22Rv1 (cell line): Measurements from ENCODE around the gene CRAMP1.
A peak's percentile ranks its signal among the peaks of the same experiment; 100 is the strongest.

Experiments
- H3K27ac ChIP-seq: fragments of 450-650 bp; 2 replicates; pipeline ENCODE4 v1.5.1; 2017
- CTCF ChIP-seq: fragments of 450-650 bp; IDR thresholded peaks from 2 replicates; pipeline ENCODE4 v1.5.1; 2017; ENCODE audit warnings: mild to moderate bottlenecking
- ZFX ChIP-seq: fragments of 450-650 bp; IDR thresholded peaks from 2 replicates; pipeline ENCODE4 v1.6.1; 2017; ENCODE audit warnings: antibody characterized with exemption, borderline replicate concordance

Gene CRAMP1

DNA sequence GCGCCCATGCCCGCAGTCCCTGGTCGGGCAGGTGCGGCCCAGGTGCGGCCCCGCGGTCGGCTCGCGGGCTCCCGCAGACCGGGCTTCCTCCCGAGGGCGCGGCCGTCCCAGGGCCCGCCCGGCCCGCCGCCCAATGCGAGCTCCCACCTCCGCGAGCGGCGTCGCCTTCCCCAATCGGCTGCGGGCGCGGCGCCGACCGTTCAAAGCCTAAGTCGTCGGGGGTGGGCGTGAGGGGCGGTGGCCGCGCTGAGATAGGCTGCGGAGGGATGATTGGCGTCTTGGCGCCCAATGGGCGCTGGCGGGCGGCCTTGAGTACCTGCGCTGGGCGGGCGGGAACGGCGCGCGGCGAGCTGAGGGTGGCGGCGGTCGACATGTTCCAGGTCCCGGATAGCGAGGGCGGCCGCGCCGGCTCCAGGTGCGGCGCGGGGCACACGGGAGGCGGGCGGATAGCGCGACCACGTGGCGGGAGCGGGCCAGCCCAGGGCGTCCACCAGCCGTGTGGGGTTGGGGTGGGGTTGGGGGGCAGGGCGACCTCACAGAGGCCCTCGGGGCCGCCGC, 65.9 kb downstream of the CRAMP1 start, which contains the start of gene JPT2:
Gene JPT2, plus strand, starts transcription at position 338 of the 558 bp plus-strand sequence. Its CDS starts 34 bp downstream, at position 372.
- peak within 1 kb of the TSS; percentile 85 for H3K27ac ChIP-seq
- TF ChIP-seq CTCF (no peak; the same call in 1 of the 2 replicates), ZFX (no peak)

GRCh38 chr16:1678500-1679098, 66.4 kb downstream of the CRAMP1 start:
- H3K27ac ChIP-seq: peak overlapping the region; percentile 85
- TF ChIP-seq ZFX (no peak), CTCF (no peak)

DNA sequence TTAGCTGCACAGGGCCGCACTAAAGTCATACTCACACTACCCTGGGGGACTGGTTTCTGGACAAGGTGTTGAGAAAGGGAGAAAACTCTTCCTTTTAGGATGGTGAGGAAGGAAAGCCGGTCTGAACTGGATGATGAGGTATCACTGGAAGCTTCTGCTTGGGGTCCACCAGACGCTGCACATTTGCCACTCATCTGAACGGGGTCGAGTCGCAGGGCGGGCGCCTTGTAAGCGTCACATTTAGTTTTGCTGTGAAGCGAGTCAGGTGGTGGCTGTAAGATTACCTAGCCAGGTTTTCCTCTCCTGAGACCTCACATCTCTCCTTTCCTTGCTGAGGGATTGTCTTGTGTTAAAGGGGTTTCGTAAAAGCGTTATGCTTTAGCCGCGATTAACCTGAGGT, 68.2 kb downstream of the CRAMP1 start:
- H3K27ac ChIP-seq: peak overlapping the region; percentile 85; the same call in 1 of the 2 replicates
- TF ChIP-seq CTCF (no peak), ZFX (no peak)

DNA sequence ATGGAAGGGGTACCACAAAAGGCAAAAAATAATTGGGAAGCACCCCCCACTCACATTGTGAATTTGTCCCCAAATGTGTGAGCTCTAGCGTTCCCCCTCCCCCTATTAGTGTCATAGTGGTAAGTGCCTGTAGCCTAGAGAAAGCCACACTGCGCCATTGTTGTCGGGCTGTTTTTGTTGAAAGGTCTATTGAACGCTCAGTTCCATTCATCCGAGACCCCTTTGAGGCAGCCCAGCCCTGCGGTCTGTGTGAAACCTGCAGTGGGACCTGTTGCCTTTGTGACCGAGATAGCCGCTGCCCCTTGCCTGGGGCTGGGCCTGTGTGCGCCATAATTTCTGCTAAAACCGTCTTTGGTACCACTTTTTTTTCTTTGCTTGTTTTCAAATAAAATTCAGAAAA, 68.9 kb downstream of the CRAMP1 start:
- TF ChIP-seq CTCF: no peak
- TF ChIP-seq ZFX: no peak
- peak overlapping the region; percentile 6; the same call in 1 of the 2 replicates for H3K27ac ChIP-seq

- H3K27ac ChIP-seq: no peak overlapping the region
- TF ChIP-seq CTCF (no peak), ZFX (no peak)
These were observed 75.5 kb downstream of the CRAMP1 start for GRCh38 chr16:1687427-1688316.

- no peak overlapping the region for H3K27ac ChIP-seq
- no peak for TF ChIP-seq CTCF
These were observed 76.8 kb downstream of the CRAMP1 start for GRCh38 chr16:1688807-1689560.
